ENCODE results near the gene PIEZO1.

The PIEZO1 gene

GRCh38 chr16:88755745-88756443, 29.1 kb downstream of the PIEZO1 start:
- ChIA-PET POLR2A (interaction anchor here (2.7 kb wide), 1 partner anchor 29 kb away, joined by 13 read pairs; the partner anchor contains the start of gene PIEZO1), CTCF (interaction anchor here (0.6 to 25.7 kb wide), 6 partner anchors 6 to 43 kb away, joined by 3 to 544 read pairs (median 7); no protein-coding TSS in a partner anchor)
- H3K4me3 ChIP-seq (ENCODE audit: low read depth, low read length), result no peak overlapping the region
- no peak for TF ChIP-seq CTCF (IDR thresholded peaks at IDR 0.05; ENCODE audit: insufficient read depth, low read length, missing control alignments)
- DNase-seq (ENCODE audit: low read depth, low spot score), result no peak

DNA sequence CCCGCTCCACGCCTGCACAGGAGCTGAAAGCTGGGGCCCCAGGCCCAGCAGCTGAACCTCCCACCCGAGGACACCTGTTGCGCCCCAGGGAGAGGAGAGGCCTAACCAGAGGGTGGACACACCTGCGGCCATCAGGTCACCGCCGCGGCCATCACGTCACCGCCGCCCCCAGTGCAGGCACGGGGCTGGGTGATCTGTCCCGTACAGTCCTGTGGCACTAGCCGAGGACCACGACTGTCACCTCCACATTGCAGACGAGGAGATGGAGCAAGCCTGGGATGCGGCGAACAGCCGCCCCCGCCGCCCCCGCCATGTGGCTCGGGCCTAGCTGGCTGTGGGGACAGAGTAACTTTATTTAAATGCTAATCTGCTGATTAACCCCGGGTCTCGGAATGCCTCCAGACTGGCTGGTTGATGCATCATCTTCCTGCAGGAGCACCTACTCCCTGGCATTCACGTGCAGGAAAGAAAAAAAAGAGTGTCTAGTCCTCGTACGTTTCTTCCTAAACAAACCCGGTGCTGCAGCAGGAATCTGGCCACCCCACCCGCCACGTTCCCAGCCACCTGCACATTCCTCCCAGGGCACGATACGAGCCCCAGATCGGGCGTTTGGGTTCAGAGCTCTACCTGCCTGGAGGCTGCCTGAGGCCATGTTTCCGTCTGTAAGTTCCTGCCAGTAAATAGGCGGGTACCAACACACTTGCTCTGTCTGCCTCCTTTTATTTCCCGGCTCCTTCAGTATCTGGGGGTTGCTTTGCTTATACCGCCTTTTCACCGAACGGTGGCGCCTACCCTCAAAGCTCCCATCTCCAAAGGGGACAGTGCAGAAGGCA, 29.9 kb downstream of the PIEZO1 start:
- ChIA-PET POLR2A (interaction anchor here (0.6 to 2.7 kb wide), 7 partner anchors 7 to 976 kb away, joined by 3 to 13 read pairs (median 4); partner anchors contain the start of gene PIEZO1), CTCF (interaction anchor here (1.5 to 25.7 kb wide), 5 partner anchors 7 to 44 kb away, joined by 3 to 544 read pairs (median 11); no protein-coding TSS in a partner anchor)
- DNase-seq (ENCODE audit: low read depth, low spot score), result peak; percentile 54
- TF ChIP-seq CTCF (IDR thresholded peaks at IDR 0.05; ENCODE audit: insufficient read depth, low read length, missing control alignments), result peak; percentile 42
- H3K4me3 ChIP-seq (ENCODE audit: low read depth, low read length), result no peak overlapping the region

DNA sequence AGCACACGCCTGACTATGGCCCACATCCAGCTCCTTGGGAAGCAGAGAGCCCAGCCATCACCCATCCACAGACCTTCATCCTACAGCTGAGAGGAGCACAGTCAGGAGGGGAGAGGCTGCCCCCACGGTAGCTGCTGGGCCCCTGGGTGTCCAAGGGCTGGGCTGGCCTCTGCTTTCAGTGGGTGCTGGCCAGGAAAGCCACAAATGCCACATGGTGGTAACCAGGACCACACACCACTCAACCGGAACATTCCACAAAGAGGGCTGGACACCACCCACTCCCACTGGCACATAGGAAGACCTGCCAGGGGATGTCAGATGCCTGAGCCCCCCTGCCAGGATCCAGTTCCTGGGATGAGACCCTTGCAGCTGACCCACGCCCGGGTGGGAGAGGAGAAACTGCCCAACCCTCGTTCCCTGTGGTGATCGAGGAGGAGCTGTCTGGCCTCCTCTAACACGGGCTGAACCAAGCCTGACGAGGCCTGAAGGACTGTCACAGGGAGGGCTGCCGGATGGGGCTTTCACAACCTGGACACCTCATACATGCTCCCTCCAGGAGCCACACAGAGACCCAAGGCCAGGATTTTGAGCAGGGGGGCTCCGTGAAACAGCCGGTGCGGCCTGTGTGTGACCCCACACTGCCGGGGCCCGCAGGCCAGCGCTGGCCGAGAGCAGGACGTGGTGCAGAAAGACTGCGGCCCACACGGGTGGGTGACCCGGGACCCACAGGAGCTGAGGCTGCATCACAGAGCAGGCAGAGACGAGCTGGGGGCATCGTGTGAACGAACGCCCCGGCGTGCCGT, 30.7 kb downstream of the PIEZO1 start:
- TF ChIP-seq CTCF (IDR thresholded peaks at IDR 0.05; ENCODE audit: insufficient read depth, low read length, missing control alignments), result no peak
- ChIA-PET CTCF (interaction anchor here (1.5 to 25.7 kb wide), 4 partner anchors 8 to 28 kb away, joined by 3 to 544 read pairs (median 278); no protein-coding TSS in a partner anchor), POLR2A (interaction anchor here (0.6 to 2.7 kb wide), 7 partner anchors 8 to 975 kb away, joined by 3 to 13 read pairs (median 4); partner anchors contain the start of gene PIEZO1)
- DNase-seq (ENCODE audit: low read depth, low spot score), result no peak
- H3K4me3 ChIP-seq (ENCODE audit: low read depth, low read length), result no peak overlapping the region

- DNase-seq (ENCODE audit: low read depth, low spot score), result no peak
- TF ChIP-seq CTCF (IDR thresholded peaks at IDR 0.05; ENCODE audit: insufficient read depth, low read length, missing control alignments), result no peak
- ChIA-PET CTCF (interaction anchor here (2.7 to 25.7 kb wide), 3 partner anchors 8 to 28 kb away, joined by 11 to 544 read pairs (median 544); no protein-coding TSS in a partner anchor), POLR2A (interaction anchor here (1.5 to 2.7 kb wide), 3 partner anchors 9 to 31 kb away, joined by 3 to 13 read pairs (median 5); partner anchors contain the start of gene PIEZO1)
- no peak overlapping the region for H3K4me3 ChIP-seq (ENCODE audit: low read depth, low read length)
Measured at GRCh38 chr16:88753602-88754001, 31.4 kb downstream of the PIEZO1 start.

- H3K4me3 ChIP-seq (ENCODE audit: low read depth, low read length), result no peak overlapping the region
- no peak for DNase-seq (ENCODE audit: low read depth, low spot score)
- ChIA-PET CTCF (interaction anchor here (2.7 to 25.7 kb wide), 3 partner anchors 8 to 29 kb away, joined by 11 to 544 read pairs (median 544); no protein-coding TSS in a partner anchor), POLR2A (interaction anchor here (1.7 to 2.7 kb wide), 2 partner anchors 9 to 31 kb away, joined by 5 to 13 read pairs; partner anchors contain the start of gene PIEZO1)
- no peak for TF ChIP-seq CTCF (IDR thresholded peaks at IDR 0.05; ENCODE audit: insufficient read depth, low read length, missing control alignments)
Measured at GRCh38 chr16:88753191-88753590, 31.8 kb downstream of the PIEZO1 start.

Data from AG04449 (cell line).